NCI-H1694 treated with DMSO at 0.1 percent for 48 hours (cell line): Measurements from ENCODE around the gene WDPCP.
"Not testable (repeated sequence)": the region's sequence is repeated elsewhere in the genome, so short reads cannot be mapped to it uniquely, and the experiment has no call there.

Experiments used
- DNase-seq: peaks from one replicate; lab custom pipeline; 2025; lab: John Stamatoyannopoulos, UW

WDPCP gene

DNA sequence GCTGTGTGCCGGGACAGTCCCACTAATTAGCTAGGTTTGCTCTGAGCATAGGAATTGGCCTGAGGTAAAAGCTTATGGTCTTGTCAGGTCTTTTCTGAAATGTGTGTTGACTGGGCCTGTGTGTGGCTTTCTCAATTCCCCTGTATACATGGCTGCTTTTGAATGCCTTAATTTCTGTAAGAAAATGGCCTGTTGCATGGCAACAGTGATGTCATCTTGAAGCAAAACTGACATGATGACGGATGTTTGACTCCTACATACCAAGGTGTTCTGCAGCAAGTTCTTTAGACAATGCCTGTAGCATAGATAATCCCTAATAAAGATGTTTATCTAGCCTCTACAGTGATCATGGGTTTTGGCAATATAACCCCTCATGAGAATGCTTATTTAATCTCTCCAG is 339.1 kb downstream of the WDPCP start:
- no peak for DNase-seq

DNA sequence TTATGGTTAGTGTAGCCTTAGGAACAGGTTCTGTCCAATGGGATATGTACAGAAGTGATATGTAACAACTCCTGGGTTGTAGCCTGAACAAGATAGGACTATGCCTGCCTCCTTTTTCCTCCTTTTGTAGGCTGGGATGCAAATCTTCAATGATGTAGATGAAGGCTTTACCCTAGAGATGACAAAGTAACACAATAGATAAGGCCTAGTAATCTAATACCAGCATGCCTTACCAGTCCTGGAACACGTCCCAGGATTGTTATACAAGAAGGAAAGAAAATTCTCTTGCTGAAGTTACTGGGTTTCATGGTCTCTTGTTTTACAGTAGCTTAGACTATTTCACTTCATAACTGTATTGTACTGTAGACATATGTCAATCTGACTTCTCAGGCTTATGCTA is 345.5 kb downstream of the WDPCP start:
- no peak for DNase-seq

DNA sequence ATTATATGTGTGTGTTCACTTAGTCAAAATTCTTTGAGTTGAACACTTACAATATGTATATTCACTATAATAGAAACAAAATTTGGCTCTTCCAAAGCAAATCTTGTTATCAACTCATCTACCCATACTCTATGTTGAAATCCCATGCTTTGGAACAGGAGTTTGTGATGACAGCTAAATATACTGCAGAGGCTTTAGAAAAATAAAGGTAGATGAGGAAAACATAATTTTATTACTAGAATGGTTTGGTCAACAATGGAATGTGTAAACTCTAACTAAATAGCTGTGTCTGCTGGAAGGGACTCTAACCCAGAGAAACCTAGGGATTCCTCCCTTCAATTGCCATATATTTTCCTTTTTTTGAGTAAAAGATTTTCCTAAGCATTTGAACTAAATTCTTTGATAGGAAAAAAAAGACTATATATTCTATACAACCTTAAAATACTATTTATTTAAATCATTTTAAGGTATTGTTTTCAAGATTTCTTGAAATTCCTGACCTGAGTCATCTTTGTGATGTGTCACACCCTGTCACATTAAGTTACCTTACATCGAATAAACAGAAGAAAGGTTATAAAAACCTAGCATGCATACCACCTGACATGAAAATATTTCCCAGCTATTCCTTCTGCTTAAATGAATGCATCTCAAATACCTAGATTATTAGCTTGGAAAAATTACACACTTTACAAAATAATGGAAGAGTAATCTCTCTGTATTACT is 362.2 kb downstream of the WDPCP start:
- no peak for DNase-seq

DNA sequence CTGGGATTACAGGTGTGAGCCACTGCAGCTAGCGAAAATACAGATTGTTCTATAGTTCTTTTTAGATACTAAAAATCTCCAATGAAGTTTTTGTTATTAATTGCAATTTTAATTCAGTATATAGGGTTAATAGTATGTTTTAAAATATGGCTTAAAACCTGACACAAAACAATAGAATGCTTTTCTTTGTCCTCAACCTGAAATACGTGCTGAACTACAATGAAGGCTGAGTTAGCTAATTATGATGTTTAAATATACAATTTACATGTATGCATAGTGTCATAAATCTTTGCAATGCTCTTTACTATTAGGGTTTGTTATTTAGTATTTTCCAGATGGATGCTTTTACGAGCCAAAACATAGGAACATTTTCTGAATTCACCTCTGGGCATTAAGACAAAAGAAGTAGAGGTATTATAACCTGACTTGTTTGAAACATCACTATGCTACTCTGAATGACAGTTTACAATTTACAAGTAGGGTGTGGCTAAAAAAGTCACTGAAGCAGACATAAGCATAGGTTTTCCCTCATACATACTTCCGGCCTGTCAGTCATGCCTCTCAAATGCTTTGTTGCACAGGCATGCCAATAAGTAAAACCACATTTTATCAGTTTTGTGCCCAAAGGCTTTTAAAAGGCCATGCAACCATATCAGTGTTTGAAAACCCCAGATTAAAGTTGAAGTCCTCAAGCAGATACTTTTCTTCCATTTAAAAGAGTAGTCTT is 369.3 kb downstream of the WDPCP start:
- no peak for DNase-seq

DNA sequence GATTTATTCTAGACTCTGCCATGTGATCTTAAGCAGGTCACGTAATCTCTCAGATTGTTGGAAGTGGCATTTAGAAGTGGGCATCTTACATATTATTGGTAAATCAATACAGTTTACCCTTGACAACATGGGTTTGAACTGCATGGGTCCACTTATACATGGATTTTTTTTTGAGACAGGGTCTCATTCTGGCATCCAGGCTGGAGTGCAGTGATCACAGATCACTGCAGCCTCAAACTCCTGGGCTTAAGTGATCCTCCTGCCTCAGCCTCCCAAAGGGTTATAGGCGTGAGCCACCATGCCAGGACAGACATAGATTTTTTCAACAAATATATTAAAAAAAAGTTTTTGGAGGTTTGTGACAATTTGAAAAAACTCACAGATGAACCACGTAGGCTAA is 393.0 kb downstream of the WDPCP start:
- DNase-seq = no peak

DNA sequence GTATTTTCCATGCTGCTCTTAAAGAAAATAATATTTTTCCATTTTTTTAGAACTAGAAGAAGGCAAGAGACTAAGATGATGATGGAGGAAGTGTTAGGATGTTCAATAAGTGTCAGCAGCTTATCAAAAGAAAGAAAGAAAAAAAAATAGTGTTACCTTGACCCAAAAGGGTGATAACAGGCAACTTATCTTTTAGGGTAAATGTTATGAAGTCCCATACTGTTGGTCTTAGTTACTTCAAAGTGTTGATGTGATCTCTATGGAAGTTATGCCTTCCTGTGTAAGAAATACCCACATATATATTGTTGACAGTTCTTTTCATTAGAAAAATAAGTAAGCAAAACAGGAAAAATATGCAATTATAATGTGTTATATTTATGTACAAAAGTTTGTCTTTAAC is 394.1 kb downstream of the WDPCP start:
- no peak for DNase-seq

DNA sequence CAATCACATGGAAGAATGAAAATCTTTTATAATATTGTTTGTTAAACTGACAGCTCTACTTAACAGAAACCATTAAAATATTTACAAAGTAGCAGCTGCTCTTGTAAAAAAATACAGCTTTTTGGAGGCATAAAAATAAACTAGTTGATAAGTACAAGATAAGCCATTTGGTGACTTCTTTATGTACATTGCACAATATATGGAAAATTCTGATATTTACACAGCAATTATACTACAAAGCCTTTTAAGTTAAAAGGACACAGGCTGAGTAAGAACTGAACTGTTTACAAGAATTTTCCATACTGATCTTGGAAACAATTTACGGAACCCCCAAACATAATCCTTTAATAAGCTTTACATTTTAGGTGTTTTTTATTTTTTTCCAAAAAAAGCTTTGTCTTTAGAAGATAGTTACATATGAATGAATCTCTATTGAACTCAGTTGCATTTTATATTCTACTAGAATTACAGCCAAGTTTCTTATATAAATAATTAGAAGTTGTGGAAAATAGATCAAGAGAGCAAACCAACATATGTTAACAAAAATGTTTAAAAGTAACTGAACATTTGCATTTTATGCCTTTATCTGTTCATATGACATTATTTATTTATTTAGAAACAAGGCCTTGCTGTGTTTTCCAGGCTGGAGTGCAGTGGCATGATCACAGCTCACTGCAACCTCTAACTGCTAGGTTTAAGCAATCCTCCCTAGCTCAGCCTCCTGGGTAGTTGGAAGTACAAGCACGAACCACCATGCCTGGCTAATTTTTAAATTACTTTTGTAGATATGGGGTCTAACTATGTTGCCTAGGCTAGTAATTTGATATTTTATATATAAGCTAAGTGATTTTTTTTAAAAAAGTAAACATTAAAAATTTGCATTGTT is 395.1 kb downstream of the WDPCP start:
- no peak for DNase-seq

DNA sequence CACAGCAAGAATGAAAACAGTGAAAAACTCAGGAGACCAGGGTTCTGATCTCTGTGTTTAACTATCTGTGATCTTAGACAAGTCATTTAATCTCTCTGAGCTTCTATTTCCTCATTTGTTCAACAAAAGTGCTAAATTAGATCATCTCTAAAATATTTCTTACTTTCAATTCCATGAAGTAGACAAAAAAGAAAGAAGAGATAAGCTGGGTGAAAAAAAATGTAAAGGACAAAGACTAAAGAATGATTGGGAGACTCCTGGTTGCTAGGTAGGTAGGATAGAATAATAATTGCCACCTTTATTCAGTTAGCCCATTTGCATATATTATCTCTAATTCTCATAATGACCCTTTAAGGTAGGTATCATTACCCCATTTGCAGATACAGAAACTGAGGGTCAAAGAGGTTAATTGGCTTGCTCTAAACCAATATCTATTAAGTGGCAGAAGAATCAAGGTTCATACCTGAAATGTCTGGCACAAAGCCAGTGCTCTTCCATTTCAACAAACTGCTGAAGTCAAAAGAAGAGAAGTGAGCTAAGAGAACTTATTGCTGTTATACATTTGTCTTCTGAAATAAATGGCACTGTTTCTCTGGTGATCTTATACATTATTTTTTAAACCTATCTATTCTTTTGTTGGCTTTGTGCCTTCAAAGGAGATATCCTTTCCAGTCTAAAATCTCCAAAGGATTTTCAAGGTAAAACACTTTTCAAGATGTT is 395.9 kb downstream of the WDPCP start:
- no peak for DNase-seq

DNA sequence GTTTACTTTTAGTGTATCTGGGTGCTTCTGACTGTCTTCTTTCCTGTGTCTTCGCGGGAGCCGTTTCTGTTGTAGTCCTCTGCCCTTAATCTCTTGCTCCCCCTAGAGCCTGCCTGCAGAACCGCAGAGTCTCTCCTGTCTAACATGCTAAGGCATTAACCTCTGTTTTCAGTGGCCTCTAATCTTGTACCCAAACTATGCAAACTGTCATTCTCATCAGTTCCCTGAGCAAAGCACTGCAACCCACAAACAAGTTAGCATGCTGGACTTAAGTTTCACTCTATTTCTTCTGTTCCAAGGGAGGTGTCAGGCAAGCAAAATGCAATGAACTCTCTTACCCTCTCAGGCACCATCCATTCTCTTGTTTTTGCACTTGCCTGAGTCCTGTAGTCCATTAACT is 399.3 kb downstream of the WDPCP start:
- DNase-seq = peak; percentile 21

DNA sequence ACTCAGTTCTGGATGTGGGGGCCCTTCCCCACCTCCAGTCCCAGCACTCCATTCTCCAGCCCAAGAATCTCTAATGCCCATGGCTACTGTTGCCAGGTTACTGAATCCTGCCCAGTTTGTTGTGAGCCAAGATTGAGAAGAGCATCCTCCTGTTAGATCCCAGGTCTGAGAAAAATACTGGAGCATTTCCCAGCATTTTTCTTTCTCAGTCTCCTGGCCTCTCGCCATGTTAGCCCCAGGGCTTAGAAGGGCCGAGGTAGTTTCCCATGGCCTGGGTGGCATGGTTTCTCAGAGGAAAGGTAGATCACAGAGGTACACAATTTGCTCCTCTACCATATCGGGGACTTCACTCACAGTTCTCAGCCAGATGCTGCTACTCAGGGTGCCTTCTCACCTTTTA is 401.9 kb downstream of the WDPCP start:
- DNase-seq = no peak

DNA sequence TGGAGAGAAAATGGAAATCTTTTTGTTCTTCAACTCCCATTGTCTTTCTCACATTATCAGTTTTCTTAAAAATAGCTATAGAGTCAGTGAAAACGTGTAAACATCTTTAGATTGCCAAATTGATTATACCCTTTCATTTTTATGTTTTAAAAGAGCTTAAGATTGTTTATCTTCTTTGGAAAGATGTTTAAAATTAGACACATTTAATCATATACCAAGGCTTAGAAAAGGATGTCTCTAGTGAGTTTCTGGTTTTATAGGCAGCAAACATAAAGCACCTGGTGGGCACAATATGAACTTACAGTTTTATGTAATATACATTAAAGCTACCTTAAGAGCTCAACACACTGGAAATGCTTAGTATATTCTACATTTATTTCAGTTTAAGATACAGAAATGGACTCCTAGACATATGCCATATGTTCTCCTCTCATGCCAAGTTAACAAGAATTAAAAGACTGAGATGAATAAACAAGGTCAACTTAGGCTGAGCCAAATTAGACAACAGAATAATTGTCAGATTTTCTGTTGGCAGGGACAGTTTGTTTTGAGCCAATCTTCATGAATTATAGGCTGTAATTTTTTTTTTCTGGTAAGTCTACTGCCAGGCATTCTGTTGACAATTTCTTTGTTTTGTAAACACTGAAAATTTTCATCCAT is 425.0 kb downstream of the WDPCP start:
- peak; percentile 61 for DNase-seq

DNA sequence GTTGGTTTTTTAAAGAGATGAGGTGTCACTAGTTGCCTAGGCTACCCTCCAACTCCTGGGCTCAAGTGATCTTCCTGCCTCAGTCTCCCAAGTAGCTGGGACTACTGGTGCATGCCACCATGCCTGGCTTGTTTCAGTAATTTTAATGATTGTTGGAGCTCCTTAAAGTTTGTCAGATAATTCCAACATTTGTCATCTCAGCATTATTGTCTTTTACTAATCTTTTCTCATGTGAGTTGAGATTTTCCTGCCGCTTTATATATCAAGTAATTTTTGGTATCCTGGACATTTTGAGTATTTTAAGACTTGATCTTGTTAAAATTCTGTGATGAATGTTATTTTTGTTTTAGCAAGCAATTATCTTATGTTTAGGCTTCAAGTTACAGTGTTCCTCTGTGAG is 429.0 kb downstream of the WDPCP start:
- no peak for DNase-seq

DNA sequence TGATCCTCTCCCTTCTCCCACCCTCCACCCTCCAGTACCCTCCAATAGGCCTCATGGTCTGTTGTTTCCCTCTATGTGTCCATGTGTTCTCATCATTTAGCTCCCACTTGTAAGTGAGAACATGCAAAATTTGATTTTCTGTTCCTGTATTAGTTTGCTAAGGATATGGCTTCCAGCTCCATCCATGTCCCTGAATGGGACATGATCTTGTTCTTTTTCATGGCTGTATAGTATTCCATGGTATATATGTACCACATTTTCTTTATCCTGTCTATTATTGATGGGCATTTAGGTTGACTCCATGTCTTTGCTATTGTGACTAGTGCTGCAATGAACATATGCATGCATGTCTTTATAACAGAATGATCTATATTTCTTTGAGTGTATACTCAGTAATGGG is 451.6 kb downstream of the WDPCP start:
- not testable (repeated sequence) for DNase-seq

DNA sequence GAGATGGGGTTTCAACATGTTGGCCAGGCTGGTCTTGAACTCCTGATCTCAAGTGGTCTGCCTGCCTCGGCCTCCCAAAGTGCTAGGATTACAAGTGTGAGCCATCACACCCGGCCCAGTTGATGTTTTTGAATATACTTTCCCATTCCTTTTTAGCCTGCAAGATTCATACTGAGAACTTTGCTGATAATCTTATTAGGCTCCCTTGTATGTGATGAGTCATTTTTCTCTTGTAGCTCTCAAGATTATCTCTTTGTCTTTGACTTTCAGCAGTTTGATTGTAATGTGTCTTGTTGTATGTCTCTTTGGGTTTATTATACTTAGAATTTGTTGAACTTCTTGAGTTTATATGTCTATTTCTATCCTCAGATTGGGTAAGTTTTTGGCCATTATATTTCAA is 456.3 kb downstream of the WDPCP start:
- DNase-seq = no peak

DNA sequence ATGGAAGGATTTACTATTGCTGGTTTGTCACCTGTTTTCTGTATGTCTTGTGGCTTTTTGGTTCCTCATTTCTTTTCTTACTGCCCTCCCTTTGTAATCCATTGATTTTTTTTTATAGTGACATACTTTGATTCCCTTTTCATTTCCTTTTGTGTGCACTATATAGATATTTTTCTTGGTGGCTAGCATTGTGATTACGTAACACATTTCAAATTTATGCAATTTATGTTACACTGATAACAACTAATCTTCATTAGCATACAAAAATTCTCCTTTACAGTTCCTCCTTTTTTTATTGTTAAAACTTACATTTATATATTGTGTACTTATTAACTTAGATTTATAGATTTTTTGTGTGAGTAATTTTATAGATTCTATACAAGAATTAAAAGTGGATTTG is 457.1 kb downstream of the WDPCP start:
- no peak for DNase-seq

DNA sequence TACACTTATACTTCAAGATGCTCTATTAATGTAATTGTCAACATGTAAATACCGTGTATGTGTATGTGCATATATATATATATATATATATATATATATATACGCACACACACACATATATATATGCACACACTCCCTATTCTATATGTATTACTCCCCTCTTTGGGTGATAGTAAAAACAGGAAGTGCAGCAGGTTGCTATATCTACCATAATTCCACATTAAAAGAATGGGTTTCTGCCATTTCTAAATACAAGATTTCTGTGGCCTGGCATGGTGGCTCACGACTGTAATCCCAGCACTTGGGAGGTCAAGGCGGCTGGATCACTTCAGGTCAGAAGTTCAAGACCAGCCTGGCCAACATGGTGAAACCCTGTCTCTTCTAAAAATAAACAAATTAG is 460.7 kb downstream of the WDPCP start:
- DNase-seq = no peak

DNA sequence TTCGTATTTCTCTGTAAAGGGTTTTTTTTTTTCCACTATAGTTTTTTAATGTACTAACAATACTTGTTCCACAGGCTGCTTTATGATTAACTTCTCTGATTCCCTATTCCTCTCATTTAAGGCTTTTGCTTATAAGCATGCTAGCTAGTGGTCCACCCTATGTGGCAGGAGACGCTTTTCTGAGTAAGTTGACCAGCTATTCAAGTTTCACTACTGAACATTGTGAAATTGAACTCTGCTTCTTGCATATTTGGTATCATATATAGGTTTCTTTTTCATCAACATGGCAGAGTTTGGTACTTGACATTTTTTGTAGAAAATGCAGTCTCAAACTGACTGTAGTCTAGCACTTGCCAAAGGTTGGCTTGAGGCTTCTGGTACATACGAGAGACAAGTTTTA is 463.4 kb downstream of the WDPCP start:
- DNase-seq = no peak

DNA sequence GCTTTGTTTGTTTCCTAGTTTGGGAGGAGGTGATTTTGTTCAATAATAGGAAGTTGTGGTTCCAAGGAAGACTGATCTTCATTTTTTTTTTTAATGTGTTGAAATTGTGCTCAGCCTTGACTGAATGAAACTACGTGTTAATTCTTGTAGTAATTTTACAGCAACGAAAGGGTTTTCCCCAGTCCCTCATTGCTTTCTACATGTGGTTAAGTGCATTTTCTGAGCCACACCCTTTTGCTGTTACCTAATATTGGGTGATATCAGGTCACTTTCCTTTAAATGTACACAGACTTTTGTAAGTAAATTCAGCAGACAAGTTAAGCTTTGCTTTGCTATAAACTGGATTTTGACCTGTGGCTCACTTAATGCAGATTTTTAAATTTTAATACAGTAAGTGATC is 464.1 kb downstream of the WDPCP start:
- DNase-seq = no peak

DNA sequence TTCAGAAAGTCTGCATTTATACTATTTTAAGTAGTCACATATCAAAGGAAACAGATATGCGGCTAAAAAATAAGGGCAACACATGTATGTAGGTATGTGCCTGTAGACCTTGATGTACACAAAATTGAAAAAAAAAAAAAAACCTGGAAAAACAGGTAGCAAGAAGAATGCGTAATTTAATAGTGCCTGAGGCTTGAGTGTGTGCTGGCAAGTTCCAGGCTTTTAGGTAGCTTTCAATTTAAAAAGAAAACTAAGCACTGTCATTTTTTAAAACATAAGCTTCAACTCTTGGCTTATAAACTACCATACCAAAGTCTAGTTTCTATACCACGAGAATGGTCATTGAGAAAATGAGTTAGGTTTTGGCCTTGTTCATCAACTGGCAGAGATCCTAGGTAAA is 465.4 kb downstream of the WDPCP start:
- DNase-seq = no peak

DNA sequence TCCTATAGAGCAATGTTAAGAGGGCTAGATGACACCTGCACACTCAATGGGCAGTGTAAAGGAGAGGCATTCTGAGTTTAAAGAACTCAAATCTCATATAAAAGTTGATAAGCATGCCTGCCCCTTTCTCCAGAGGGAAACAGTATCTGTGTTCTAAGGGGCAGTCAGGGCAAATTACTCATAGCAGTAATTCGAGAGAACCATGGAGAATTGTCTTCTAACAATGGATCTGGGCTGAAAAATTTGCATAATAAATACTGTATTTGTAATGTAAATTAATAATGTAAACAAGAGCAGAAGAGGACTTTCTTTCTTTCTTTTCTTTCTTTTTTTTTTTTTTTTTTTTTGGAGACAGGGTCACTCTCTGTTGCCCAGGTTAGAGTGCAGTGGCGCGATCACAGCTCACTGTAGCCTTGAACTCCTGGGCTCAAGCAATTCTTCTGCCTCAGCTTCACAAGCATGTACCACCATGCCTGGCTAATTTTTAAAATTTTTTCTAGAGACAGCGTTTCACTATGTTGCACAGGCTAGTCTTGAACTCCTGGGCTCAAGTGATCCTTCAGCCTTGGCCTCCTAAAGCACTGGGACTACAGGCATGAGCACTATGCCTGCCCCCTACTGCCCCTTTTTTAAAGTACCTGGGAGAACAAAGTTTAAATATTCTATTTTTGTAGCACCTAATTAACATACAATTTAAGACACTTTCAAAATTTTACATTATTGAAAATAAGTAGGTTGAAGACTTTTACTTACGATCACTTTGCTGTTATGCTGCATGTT is 467.0 kb downstream of the WDPCP start:
- no peak for DNase-seq

DNA sequence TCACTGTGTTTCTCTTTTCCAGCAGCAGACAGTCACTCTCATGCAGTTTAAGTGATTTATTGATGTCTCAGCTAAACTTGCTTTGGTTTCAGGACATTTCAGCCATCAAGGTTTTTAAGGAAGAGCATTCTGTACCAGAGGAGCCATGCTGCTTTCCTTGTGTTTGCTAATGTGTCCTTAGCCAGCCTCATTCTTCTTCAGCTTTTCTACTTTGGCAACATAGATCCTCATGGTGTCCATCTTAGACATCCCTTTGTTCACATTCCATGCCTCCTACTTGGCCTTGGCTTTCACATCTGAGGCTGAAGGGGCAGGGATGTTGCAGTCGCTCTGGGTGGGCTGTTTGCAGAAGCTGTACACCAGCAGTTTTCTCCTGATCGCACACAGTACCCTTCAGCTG is 469.5 kb downstream of the WDPCP start:
- DNase-seq = no peak
